Astrocyte (in vitro differentiated cells and primary cell): ENCODE data around the gene POLD2.

ENCODE experiments used
- EZH2 ChIP-seq: IDR thresholded peaks from 2 replicates; pipeline ENCODE4 v1.6.1; 2012; ENCODE audit warnings: mild to moderate bottlenecking, low read length, inconsistent platforms; ENCODE audit not compliant: insufficient read depth
- TF ChIP-seq, protein P1 (sequence below): IDR thresholded peaks from 2 replicates; pipeline ENCODE4 v1.5.1; 2011; ENCODE audit warnings: low read depth, mild to moderate bottlenecking, inconsistent platforms, low read length, moderate library complexity; ENCODE audit not compliant: insufficient read depth

DNA sequence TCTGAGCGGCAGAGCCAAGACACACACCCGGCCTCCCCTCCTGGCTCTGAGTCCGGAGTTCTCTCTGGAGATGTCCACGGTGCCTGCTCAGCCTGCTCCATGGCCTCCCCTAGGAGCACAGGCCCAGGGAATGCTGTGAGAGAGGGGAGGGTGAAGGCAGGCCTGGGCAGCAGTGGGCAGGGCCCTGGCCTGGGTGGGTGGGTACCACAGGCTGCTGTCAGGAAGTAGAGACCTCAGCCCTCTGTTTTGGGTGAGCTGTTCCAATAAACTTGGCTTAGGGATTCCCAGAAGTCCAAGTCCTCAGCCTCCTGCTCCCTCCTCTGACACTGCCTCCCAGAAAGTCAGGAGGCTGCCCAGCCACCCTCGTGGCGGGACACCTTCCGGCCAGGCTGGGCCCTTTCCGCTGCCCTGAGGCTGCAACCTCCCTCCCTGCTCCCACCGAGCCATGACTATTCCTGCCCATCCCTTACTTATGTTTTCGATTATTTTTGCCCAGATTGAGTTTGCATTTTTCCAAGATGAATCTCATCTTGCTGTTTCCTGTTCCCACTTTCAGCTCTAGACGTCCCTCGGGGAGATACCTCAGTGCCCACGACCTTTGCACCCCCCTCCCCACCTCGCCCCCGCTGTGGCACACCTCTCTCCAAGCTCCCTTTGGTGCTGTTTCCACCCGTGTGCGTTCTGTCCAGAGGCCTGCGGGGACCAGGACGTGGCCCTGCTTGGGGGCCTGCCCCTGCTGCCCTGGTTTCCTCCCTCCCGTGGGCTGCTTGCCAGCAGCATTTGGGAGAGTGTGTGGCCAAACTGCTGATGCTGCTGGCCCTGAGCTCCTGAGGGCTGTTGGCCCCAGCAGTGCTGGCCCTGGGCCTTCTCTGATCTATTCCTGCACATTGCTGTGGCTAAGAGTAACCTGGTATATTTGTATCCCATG is 35.2 kb downstream of the POLD2 start:
- TF ChIP-seq, protein P1, sequence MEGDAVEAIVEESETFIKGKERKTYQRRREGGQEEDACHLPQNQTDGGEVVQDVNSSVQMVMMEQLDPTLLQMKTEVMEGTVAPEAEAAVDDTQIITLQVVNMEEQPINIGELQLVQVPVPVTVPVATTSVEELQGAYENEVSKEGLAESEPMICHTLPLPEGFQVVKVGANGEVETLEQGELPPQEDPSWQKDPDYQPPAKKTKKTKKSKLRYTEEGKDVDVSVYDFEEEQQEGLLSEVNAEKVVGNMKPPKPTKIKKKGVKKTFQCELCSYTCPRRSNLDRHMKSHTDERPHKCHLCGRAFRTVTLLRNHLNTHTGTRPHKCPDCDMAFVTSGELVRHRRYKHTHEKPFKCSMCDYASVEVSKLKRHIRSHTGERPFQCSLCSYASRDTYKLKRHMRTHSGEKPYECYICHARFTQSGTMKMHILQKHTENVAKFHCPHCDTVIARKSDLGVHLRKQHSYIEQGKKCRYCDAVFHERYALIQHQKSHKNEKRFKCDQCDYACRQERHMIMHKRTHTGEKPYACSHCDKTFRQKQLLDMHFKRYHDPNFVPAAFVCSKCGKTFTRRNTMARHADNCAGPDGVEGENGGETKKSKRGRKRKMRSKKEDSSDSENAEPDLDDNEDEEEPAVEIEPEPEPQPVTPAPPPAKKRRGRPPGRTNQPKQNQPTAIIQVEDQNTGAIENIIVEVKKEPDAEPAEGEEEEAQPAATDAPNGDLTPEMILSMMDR, result no peak
- TF ChIP-seq EZH2, result no peak
